GM23338 (cell line): ENCODE data around the gene DCAF17. TPM values are rescaled to one million over a fixed set of nuclear protein-coding genes. Genes with fewer than 3 reads are reported as not detected.
A peak's percentile ranks its signal among the peaks of the same experiment; 100 is the strongest.

Experiments
- ATAC-seq: fragments of 200-7000 bp; cut with Tn5 transposase; 3 replicates; pipeline ENCODE4 v1.9.1; 2020
- DNase-seq: peaks from one replicate; pipeline ENCODE4 v3.0.0-alpha.2; 2015; ENCODE audit warnings: low spot score
- H2AFZ ChIP-seq: fragments of 200-600 bp; sonication (generic); 2 replicates; pipeline ENCODE4 v1.8.0; 2016; ENCODE audit warnings: antibody characterized with exemption, mild to moderate bottlenecking, moderate library complexity
- H3F3A ChIP-seq: fragments of 200-600 bp; sonication (generic); replicated peaks from 2 replicates; pipeline ENCODE4 v1.8.0; 2017; ENCODE audit warnings: antibody characterized with exemption, mixed run types, low read depth
- H3K27ac ChIP-seq: fragments of 200-600 bp; sonication (generic); 2 replicates; pipeline ENCODE4 v1.6.1; 2016; ENCODE audit warnings: low read depth
- H3K27me3 ChIP-seq: fragments of 200-600 bp; sonication (generic); 2 replicates; pipeline ENCODE4 v1.8.0; 2016; ENCODE audit warnings: mild to moderate bottlenecking, mixed run types, moderate library complexity; ENCODE audit not compliant: insufficient read depth
- H3K36me3 ChIP-seq: fragments of 200-600 bp; sonication (generic); 2 replicates; pipeline ENCODE4 v1.8.0; 2016; ENCODE audit warnings: mild to moderate bottlenecking; ENCODE audit not compliant: insufficient read depth
- H3K4me1 ChIP-seq: fragments of 200-600 bp; sonication (generic); 2 replicates; pipeline ENCODE4 v1.8.0; 2016; ENCODE audit warnings: mild to moderate bottlenecking, moderate library complexity; ENCODE audit not compliant: insufficient read depth
- H3K4me2 ChIP-seq: fragments of 200-600 bp; sonication (generic); 2 replicates; pipeline ENCODE4 v1.7.1; 2017; ENCODE audit warnings: mixed run types
- H3K4me3 ChIP-seq: fragments of 200-600 bp; sonication (generic); 2 replicates; pipeline ENCODE4 v1.6.1; 2016; ENCODE audit warnings: mixed run types
- H3K79me2 ChIP-seq: fragments of 200-600 bp; sonication (generic); replicated peaks from 2 replicates; pipeline ENCODE4 v1.8.0; 2017; ENCODE audit warnings: mild to moderate bottlenecking; ENCODE audit not compliant: insufficient read depth
- H3K9me2 ChIP-seq: fragments of 200-600 bp; sonication (generic); 2 replicates; pipeline ENCODE4 v1.8.0; 2017; ENCODE audit not compliant: insufficient read depth
- H4K20me1 ChIP-seq: fragments of 200-600 bp; sonication (generic); replicated peaks from 2 replicates; pipeline ENCODE4 v1.8.0; 2017; ENCODE audit warnings: mild to moderate bottlenecking; ENCODE audit not compliant: insufficient read depth
- H3K27ac Mint-ChIP-seq: 2 replicates; pipeline ENCODE4 v1.8.0; 2020; ENCODE audit warnings: inconsistent platforms, mild to moderate bottlenecking, moderate library complexity, mixed read lengths
- H3K27me3 Mint-ChIP-seq: 3 replicates; pipeline ENCODE4 v1.8.0; 2022; ENCODE audit warnings: low read depth, mild to moderate bottlenecking, moderate library complexity, mixed read lengths, inconsistent platforms; ENCODE audit not compliant: insufficient read depth, poor library complexity
- H3K36me3 Mint-ChIP-seq: 3 replicates; pipeline ENCODE4 v1.8.0; 2021; ENCODE audit warnings: low read depth, mild to moderate bottlenecking, inconsistent platforms, moderate library complexity, mixed read lengths
- H3K4me1 Mint-ChIP-seq: 3 replicates; pipeline ENCODE4 v1.8.0; 2020; ENCODE audit warnings: mild to moderate bottlenecking, inconsistent platforms, mixed read lengths
- H3K4me3 Mint-ChIP-seq: 3 replicates; pipeline ENCODE4 v1.8.0; 2021; ENCODE audit warnings: moderate library complexity, mild to moderate bottlenecking, inconsistent platforms, mixed read lengths
- H3K9me3 Mint-ChIP-seq: 3 replicates; pipeline ENCODE4 v1.8.0; 2020; ENCODE audit warnings: moderate library complexity, mild to moderate bottlenecking, inconsistent platforms, mixed read lengths
- CREB1 ChIP-seq: fragments of 250-450 bp; sonication (Bioruptor Pico); IDR thresholded peaks from 2 replicates; pipeline ENCODE4 v1.5.0; 2020; ENCODE audit warnings: low read depth, mild to moderate bottlenecking, moderate library complexity
- CTCF ChIP-seq, 2 experiments: fragments of 200-600 bp in 1 of 2; sonication (generic) in 1 of 2; conservative IDR thresholded peaks; 2 replicates each; pipeline versions ENCODE4 v1.5.1 to v1.6.1; 2016 to 2017; ENCODE audit warnings: antibody characterized with exemption in 2 of 2, low read depth in 2 of 2, mild to moderate bottlenecking in 2 of 2, moderate library complexity in 1 of 2
- EZH2phosphoT487 ChIP-seq: fragments of 200-600 bp; sonication (generic); IDR thresholded peaks from one replicate; pipeline ENCODE4 v1.8.1; 2018; ENCODE audit warnings: antibody characterized with exemption; ENCODE audit not compliant: unreplicated experiment
- POLR2AphosphoS5 ChIP-seq: IDR thresholded peaks from 2 replicates; pipeline ENCODE4 v1.6.1; 2016; ENCODE audit warnings: antibody characterized with exemption, low read depth
- polyA plus RNA-seq: library from polyadenylated mRNA; unstranded; fragments of >200 nt; fragmentation: Nextera tagmentation; extraction: Ambion mirVana; gene quantifications from 2 replicates; pipeline ENCODE4 v1.2.1, GENCODE V29; 2016
- total RNA-seq: library from RNA; depleted of rRNA; stranded (reverse); fragments of >200 nt; shearing (Covaris generic); gene quantifications from 2 replicates; pipeline ENCODE4 v1.2.3, GENCODE V29; 2014
- TF ChIP-seq, protein P1 (sequence below): IDR thresholded peaks from one replicate; pipeline ENCODE4 v1.6.1; 2018; ENCODE audit warnings: antibody characterized with exemption; ENCODE audit not compliant: unreplicated experiment
- TF ChIP-seq, protein P2 (sequence below): fragments of 250-450 bp; sonication (Bioruptor Pico); IDR thresholded peaks from 2 replicates; pipeline ENCODE4 v1.5.0; 2020; ENCODE audit warnings: mild to moderate bottlenecking, moderate library complexity

DCAF17 gene
- total and polyA plus RNA-seq, 2 experiments from 2014 or later = 11.0 to 37.3 TPM

- Mint-ChIP-seq H3K4me3 (no peak overlapping the region), H3K27me3 (peaks cover 5% of the 10 kb centered on the region), H3K9me3 (no peaks in the 10 kb centered on the region; the same call in 2 of the 3 replicates), H3K36me3 (no peaks in the 10 kb centered on the region), H3K27ac (no peak overlapping the region; the same call in 1 of the 2 replicates), H3K4me1 (peaks cover 7% of the 10 kb centered on the region)
- Histone ChIP-seq H3K4me3 (no peak overlapping the region), H4K20me1 (no peaks in the 10 kb centered on the region), H3K79me2 (no peaks in the 10 kb centered on the region), H3F3A (no peaks in the 10 kb centered on the region), H3K4me1 (no peaks in the 10 kb centered on the region), H3K36me3 (no peaks in the 10 kb centered on the region), H2AFZ (peak overlapping the region; percentile 18; the same call in 1 of the 2 replicates), H3K27ac (no peak overlapping the region), H3K9me2 (peaks cover 4% of the 10 kb centered on the region), H3K4me2 (no peak overlapping the region), H3K27me3 (no peaks in the 10 kb centered on the region)
- DNase-seq = no peak
- TF ChIP-seq CREB1 (no peak), POLR2AphosphoS5 (no peak), EZH2phosphoT487 (no peak), CTCF (conservative IDR thresholded peaks at IDR 0.05; ENCODE audit: low read depth in 2 of 2) (no peak)
- TF ChIP-seq, protein P1, sequence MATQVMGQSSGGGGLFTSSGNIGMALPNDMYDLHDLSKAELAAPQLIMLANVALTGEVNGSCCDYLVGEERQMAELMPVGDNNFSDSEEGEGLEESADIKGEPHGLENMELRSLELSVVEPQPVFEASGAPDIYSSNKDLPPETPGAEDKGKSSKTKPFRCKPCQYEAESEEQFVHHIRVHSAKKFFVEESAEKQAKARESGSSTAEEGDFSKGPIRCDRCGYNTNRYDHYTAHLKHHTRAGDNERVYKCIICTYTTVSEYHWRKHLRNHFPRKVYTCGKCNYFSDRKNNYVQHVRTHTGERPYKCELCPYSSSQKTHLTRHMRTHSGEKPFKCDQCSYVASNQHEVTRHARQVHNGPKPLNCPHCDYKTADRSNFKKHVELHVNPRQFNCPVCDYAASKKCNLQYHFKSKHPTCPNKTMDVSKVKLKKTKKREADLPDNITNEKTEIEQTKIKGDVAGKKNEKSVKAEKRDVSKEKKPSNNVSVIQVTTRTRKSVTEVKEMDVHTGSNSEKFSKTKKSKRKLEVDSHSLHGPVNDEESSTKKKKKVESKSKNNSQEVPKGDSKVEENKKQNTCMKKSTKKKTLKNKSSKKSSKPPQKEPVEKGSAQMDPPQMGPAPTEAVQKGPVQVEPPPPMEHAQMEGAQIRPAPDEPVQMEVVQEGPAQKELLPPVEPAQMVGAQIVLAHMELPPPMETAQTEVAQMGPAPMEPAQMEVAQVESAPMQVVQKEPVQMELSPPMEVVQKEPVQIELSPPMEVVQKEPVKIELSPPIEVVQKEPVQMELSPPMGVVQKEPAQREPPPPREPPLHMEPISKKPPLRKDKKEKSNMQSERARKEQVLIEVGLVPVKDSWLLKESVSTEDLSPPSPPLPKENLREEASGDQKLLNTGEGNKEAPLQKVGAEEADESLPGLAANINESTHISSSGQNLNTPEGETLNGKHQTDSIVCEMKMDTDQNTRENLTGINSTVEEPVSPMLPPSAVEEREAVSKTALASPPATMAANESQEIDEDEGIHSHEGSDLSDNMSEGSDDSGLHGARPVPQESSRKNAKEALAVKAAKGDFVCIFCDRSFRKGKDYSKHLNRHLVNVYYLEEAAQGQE = no peak
- TF ChIP-seq, protein P2, sequence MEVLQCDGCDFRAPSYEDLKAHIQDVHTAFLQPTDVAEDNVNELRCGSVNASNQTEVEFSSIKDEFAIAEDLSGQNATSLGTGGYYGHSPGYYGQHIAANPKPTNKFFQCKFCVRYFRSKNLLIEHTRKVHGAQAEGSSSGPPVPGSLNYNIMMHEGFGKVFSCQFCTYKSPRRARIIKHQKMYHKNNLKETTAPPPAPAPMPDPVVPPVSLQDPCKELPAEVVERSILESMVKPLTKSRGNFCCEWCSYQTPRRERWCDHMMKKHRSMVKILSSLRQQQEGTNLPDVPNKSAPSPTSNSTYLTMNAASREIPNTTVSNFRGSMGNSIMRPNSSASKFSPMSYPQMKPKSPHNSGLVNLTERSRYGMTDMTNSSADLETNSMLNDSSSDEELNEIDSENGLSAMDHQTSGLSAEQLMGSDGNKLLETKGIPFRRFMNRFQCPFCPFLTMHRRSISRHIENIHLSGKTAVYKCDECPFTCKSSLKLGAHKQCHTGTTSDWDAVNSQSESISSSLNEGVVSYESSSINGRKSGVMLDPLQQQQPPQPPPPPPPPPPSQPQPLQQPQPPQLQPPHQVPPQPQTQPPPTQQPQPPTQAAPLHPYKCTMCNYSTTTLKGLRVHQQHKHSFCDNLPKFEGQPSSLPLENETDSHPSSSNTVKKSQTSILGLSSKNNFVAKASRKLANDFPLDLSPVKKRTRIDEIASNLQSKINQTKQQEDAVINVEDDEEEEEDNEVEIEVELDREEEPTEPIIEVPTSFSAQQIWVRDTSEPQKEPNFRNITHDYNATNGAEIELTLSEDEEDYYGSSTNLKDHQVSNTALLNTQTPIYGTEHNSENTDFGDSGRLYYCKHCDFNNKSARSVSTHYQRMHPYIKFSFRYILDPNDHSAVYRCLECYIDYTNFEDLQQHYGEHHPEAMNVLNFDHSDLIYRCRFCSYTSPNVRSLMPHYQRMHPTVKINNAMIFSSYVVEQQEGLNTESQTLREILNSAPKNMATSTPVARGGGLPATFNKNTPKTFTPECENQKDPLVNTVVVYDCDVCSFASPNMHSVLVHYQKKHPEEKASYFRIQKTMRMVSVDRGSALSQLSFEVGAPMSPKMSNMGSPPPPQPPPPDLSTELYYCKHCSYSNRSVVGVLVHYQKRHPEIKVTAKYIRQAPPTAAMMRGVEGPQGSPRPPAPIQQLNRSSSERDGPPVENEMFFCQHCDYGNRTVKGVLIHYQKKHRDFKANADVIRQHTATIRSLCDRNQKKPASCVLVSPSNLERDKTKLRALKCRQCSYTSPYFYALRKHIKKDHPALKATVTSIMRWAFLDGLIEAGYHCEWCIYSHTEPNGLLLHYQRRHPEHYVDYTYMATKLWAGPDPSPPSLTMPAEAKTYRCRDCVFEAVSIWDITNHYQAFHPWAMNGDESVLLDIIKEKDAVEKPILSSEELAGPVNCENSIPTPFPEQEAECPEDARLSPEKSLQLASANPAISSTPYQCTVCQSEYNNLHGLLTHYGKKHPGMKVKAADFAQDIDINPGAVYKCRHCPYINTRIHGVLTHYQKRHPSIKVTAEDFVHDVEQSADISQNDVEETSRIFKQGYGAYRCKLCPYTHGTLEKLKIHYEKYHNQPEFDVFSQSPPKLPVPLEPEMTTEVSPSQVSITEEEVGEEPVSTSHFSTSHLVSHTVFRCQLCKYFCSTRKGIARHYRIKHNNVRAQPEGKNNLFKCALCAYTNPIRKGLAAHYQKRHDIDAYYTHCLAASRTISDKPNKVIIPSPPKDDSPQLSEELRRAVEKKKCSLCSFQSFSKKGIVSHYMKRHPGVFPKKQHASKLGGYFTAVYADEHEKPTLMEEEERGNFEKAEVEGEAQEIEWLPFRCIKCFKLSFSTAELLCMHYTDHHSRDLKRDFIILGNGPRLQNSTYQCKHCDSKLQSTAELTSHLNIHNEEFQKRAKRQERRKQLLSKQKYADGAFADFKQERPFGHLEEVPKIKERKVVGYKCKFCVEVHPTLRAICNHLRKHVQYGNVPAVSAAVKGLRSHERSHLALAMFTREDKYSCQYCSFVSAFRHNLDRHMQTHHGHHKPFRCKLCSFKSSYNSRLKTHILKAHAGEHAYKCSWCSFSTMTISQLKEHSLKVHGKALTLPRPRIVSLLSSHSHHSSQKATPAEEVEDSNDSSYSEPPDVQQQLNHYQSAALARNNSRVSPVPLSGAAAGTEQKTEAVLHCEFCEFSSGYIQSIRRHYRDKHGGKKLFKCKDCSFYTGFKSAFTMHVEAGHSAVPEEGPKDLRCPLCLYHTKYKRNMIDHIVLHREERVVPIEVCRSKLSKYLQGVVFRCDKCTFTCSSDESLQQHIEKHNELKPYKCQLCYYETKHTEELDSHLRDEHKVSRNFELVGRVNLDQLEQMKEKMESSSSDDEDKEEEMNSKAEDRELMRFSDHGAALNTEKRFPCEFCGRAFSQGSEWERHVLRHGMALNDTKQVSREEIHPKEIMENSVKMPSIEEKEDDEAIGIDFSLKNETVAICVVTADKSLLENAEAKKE (CRISPR knock-in tag) = no peak
- ATAC-seq = no peak
Observed at GRCh38 chr2:171512014-171512413, 78.0 kb downstream of the DCAF17 start.
